Endothelial cell of umbilical vein (primary cell): ENCODE measurements around the gene GRAMD4.
"Not testable (repeated sequence)": the region's sequence is repeated elsewhere in the genome, so short reads cannot be mapped to it uniquely, and the experiment has no call there.

ENCODE experiments used
- JUN ChIP-seq: IDR thresholded peaks from 2 replicates; pipeline ENCODE4 v1.6.1; 2011; ENCODE audit warnings: borderline replicate concordance, low read depth; ENCODE audit not compliant: insufficient read length, insufficient read depth
- POLR2A ChIP-seq: IDR thresholded peaks from 2 replicates; pipeline ENCODE4 v1.6.1; 2012; ENCODE audit warnings: low read depth, mild to moderate bottlenecking, control low read depth, low read length
- TF ChIP-seq, protein P1 (sequence below), 2 donors: IDR thresholded peaks; 1 replicate in 1 of 2; 2 replicates in 1 of 2; pipeline ENCODE4 v1.5.1; 2011; ENCODE audit warnings: low read length in 2 of 2, mild to moderate bottlenecking in 2 of 2, moderate library complexity in 2 of 2, control low read depth in 1 of 2, inconsistent platforms in 1 of 2, low read depth in 1 of 2; ENCODE audit not compliant: insufficient read depth in 1 of 2; ENCODE audit errors: extremely low read depth in 1 of 2

GRCh38 chr22:46648225-46648820, 28.1 kb downstream of the GRAMD4 start:
- TF ChIP-seq, protein P1, sequence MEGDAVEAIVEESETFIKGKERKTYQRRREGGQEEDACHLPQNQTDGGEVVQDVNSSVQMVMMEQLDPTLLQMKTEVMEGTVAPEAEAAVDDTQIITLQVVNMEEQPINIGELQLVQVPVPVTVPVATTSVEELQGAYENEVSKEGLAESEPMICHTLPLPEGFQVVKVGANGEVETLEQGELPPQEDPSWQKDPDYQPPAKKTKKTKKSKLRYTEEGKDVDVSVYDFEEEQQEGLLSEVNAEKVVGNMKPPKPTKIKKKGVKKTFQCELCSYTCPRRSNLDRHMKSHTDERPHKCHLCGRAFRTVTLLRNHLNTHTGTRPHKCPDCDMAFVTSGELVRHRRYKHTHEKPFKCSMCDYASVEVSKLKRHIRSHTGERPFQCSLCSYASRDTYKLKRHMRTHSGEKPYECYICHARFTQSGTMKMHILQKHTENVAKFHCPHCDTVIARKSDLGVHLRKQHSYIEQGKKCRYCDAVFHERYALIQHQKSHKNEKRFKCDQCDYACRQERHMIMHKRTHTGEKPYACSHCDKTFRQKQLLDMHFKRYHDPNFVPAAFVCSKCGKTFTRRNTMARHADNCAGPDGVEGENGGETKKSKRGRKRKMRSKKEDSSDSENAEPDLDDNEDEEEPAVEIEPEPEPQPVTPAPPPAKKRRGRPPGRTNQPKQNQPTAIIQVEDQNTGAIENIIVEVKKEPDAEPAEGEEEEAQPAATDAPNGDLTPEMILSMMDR (IDR thresholded peaks at IDR 0.05; ENCODE audit: extremely low read depth in 1 of 2, insufficient read depth in 1 of 2, low read depth in 1 of 2, low read length in 2 of 2) = not testable (repeated sequence)
- TF ChIP-seq POLR2A, JUN: not testable (repeated sequence)
